Measurements from ENCODE around the gene CEMIP. TPM values are rescaled to one million over a fixed set of nuclear protein-coding genes. Genes with fewer than 3 reads are reported as not detected.

Gene CEMIP
- total RNA-seq, 1 experiment from 2014 or later: 3.5 TPM

DNA sequence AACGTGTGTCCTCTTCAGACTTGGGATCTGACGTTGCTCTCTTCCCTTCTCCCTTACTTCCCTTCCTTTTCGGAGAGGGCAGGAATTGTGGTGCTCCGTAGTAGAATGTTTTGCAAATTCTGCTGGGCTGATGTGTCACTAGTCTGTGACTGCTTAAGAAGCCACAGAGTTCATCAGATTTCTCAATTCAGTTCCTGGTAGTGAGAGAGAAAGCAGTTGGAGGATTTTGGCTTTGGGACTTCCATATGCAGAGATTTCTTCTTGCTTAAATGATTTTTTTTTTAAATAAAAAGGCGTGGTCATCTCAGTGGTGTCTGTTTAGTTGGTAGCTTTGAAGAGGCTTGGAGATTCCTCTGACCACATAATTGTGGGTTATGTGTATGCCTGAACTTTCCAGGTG, 10.1 kb downstream of the CEMIP start:
- intact Hi-C loops (cut with micrococcal nuclease): no loop called here
- Histone ChIP-seq H3K4me3 (replicated peaks in 1 of 2; ENCODE audit: low read depth in 1 of 2, low read length in 2 of 2) (no peak overlapping the region), H3K79me2 (ENCODE audit: insufficient read depth, low read length) (no peaks in the 10 kb centered on the region), H3K4me1 (ENCODE audit: control insufficient read depth in 1 of 2, insufficient read depth in 2 of 2, low read length in 2 of 2) (no peaks in the 10 kb centered on the region), H3K9ac (ENCODE audit: low read length) (no peak overlapping the region), H3K27ac (ENCODE audit: low read depth, low read length) (no peak overlapping the region), H3K27me3 (ENCODE audit: insufficient read depth, low read length) (no peaks in the 10 kb centered on the region), H3K4me2 (ENCODE audit: low read length) (no peak overlapping the region), H4K20me1 (ENCODE audit: insufficient read depth) (no peaks in the 10 kb centered on the region), H3K9me3 (ENCODE audit: control insufficient read depth in 1 of 2, insufficient read depth in 1 of 2, low read depth in 1 of 2, low read length in 2 of 2) (no peaks in the 10 kb centered on the region), H3K36me3 (ENCODE audit: control insufficient read depth in 1 of 2, insufficient read depth in 2 of 2, low read length in 2 of 2) (0 out of 4 replicates have a peak, but pooled peaks cover 0 to 2% of the 10 kb centered on the region in 2 experiments), H3K9me2 (ENCODE audit: insufficient read depth) (no peaks in the 10 kb centered on the region), H2AFZ (ENCODE audit: low read depth, low read length, poor library complexity, severe bottlenecking) (no peak overlapping the region)
- TF ChIP-seq REST (IDR thresholded peaks at IDR 0.05; ENCODE audit: low read depth): no peak
- TF ChIP-seq RAD21 (IDR thresholded peaks at IDR 0.05; ENCODE audit: low read depth): no peak
- TF ChIP-seq POLR2AphosphoS5 (IDR thresholded peaks at IDR 0.05; ENCODE audit: low read depth, low read length): no peak
- TF ChIP-seq, protein P1, sequence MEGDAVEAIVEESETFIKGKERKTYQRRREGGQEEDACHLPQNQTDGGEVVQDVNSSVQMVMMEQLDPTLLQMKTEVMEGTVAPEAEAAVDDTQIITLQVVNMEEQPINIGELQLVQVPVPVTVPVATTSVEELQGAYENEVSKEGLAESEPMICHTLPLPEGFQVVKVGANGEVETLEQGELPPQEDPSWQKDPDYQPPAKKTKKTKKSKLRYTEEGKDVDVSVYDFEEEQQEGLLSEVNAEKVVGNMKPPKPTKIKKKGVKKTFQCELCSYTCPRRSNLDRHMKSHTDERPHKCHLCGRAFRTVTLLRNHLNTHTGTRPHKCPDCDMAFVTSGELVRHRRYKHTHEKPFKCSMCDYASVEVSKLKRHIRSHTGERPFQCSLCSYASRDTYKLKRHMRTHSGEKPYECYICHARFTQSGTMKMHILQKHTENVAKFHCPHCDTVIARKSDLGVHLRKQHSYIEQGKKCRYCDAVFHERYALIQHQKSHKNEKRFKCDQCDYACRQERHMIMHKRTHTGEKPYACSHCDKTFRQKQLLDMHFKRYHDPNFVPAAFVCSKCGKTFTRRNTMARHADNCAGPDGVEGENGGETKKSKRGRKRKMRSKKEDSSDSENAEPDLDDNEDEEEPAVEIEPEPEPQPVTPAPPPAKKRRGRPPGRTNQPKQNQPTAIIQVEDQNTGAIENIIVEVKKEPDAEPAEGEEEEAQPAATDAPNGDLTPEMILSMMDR (IDR thresholded peaks at IDR 0.05 in 2 of 3, conservative IDR thresholded peaks at IDR 0.05 in 1 of 3; ENCODE audit: borderline replicate concordance in 1 of 3, insufficient read depth in 1 of 3, low read depth in 2 of 3, low read length in 2 of 3): no peak
- TF ChIP-seq SIN3A (IDR thresholded peaks at IDR 0.05; ENCODE audit: low read depth): no peak
- no peak for TF ChIP-seq ZNF274 (IDR thresholded peaks at IDR 0.05; ENCODE audit: low read depth, low read length)
- TF ChIP-seq POLR2A (IDR thresholded peaks at IDR 0.05; ENCODE audit: borderline replicate concordance, extremely low read depth, insufficient read depth, insufficient read length): no peak
- TF ChIP-seq TCF7L2 (IDR thresholded peaks at IDR 0.05; ENCODE audit: borderline replicate concordance, extremely low read depth, insufficient read depth, insufficient read length): no peak
- TF ChIP-seq CEBPB (IDR thresholded peaks at IDR 0.05; ENCODE audit: low read depth): no peak
- no peak for TF ChIP-seq YY1 (IDR thresholded peaks at IDR 0.05; ENCODE audit: extremely low read depth, insufficient replicate concordance, low read depth, low read length)
- TF ChIP-seq SRF (IDR thresholded peaks at IDR 0.05; ENCODE audit: low read depth): no peak
- TF ChIP-seq EGR1 (IDR thresholded peaks at IDR 0.05; ENCODE audit: low read depth): no peak
- TF ChIP-seq JUND (IDR thresholded peaks at IDR 0.05): no peak
- TF ChIP-seq EZH2 (IDR thresholded peaks at IDR 0.05): no peak
- ChIA-PET POLR2A (no interaction called here), CTCF (interaction anchor here (0.9 kb wide), 1 partner anchor 10 kb away, joined by 3 read pairs; the partner anchor contains the start of gene CEMIP), RAD21 (ENCODE audit: low non-redundant PET in 1 of 2, low total read pairs in 2 of 2, uncharacterized antibody in 2 of 2, unreplicated experiment in 2 of 2) (no interaction called here)
- DNase-seq (ENCODE audit: low read depth, low spot score): no peak
- ATAC-seq: no peak
- BruUV-seq (replicated peaks): no TSS peak

All from HCT116 (cell line).